GM12878 (cell line): ENCODE measurements around the gene SERTAD2. TPM values are rescaled to one million over a fixed set of nuclear protein-coding genes. Genes with fewer than 3 reads are reported as not detected.

Experiments used
- ATAC-seq: fragments of 200-7000 bp; cut with Tn5 transposase; 3 replicates; pipeline ENCODE4 v1.9.1; 2020; ENCODE audit warnings: mild to moderate bottlenecking, moderate library complexity
- BruUV-seq: library from RNA; stranded (reverse); fragments of 400-500 nt; replicated peaks from 2 replicates; lab custom pipeline; 2021; lab: Mats Ljungman, UMichigan
- CTCF ChIA-PET: fragments of 300-600 bp; sonication (Branson Sonifier 250); formaldehyde crosslinking; extraction: SDS; loops from one replicate; lab custom pipeline; 2021; ENCODE audit warnings: inconsistent platforms; lab: Yijun Ruan, JAX
- POLR2A ChIA-PET: fragments of 350-600 bp; formaldehyde crosslinking; extraction: SDS; loops from one replicate; lab custom pipeline; 2021; ENCODE audit warnings: inconsistent platforms; lab: Charles Lee
- RAD21 ChIA-PET: fragments of 300-600 bp; sonication (Branson Sonifier 250); formaldehyde crosslinking; loops from one replicate; lab custom pipeline; 2023; ENCODE audit warnings: antibody characterized with exemption; ENCODE audit not compliant: unreplicated experiment; lab: Charles Lee
- SMC1A ChIA-PET: fragments of 300-600 bp; sonication (Branson Sonifier 250); formaldehyde crosslinking; loops from one replicate; lab custom pipeline; 2023; ENCODE audit not compliant: unreplicated experiment, uncharacterized antibody; lab: Charles Lee
- DNase-seq: peaks from one replicate; pipeline ENCODE4 v3.0.0-alpha.2; 2011; ENCODE audit warnings: low read depth, low spot score
- FAIRE-seq: peaks from 3 replicates; lab custom pipeline; 2011; peaks lifted over from hg19 to GRCh38; lab: Jason Lieb, UNC
- H2AFZ ChIP-seq: 2 replicates; pipeline ENCODE4 v1.6.0; 2011; ENCODE audit warnings: low read depth, low read length, control low read depth; ENCODE audit not compliant: control insufficient read depth
- H3K27ac ChIP-seq: 2 replicates; pipeline ENCODE4 v1.5.1; 2011; ENCODE audit warnings: control low read depth; ENCODE audit not compliant: control insufficient read depth, insufficient read depth
- H3K27me3 ChIP-seq, 2 experiments: replicated peaks in 1 of 2; 2 replicates each; pipeline versions ENCODE4 v1.6.0 to v1.6.1; 2011; ENCODE audit warnings: low read length in 1 of 2; ENCODE audit not compliant: control insufficient read depth in 2 of 2, insufficient read depth in 2 of 2
- H3K36me3 ChIP-seq, 2 experiments: 2 replicates each; pipeline ENCODE4 v1.5.1; 2011; ENCODE audit warnings: low read length in 1 of 2; ENCODE audit not compliant: control insufficient read depth in 2 of 2, insufficient read depth in 2 of 2
- H3K4me1 ChIP-seq: 2 replicates; pipeline ENCODE4 v1.6.1; 2011; ENCODE audit warnings: mild to moderate bottlenecking, low read length, moderate library complexity, mixed read lengths; ENCODE audit not compliant: control insufficient read depth, insufficient read depth
- H3K4me2 ChIP-seq: 2 replicates; pipeline ENCODE4 v1.6.0; 2011; ENCODE audit warnings: control low read depth; ENCODE audit not compliant: control insufficient read depth, insufficient read depth
- H3K4me3 ChIP-seq: fragments of 200-600 bp; sonication (generic); 2 replicates; pipeline ENCODE4 v1.5.1; 2016
- H3K79me2 ChIP-seq: 2 replicates; pipeline ENCODE4 v1.6.0; 2011; ENCODE audit warnings: low read length; ENCODE audit not compliant: control insufficient read depth, insufficient read depth
- H3K9ac ChIP-seq: 2 replicates; pipeline ENCODE4 v1.8.0; 2011; ENCODE audit warnings: low read length, control low read depth, mixed read lengths; ENCODE audit not compliant: control insufficient read depth, insufficient read depth
- H3K9me3 ChIP-seq: replicated peaks from 3 replicates; pipeline ENCODE4 v1.5.1; 2011; ENCODE audit warnings: mild to moderate bottlenecking, low read length; ENCODE audit not compliant: control insufficient read depth, insufficient read depth
- H4K20me1 ChIP-seq: 2 replicates; pipeline ENCODE4 v1.6.0; 2011; ENCODE audit not compliant: control insufficient read depth, insufficient read depth
- ATF7 ChIP-seq: fragments of 450-650 bp; IDR thresholded peaks from 2 replicates; pipeline ENCODE4 v1.6.1; 2016; ENCODE audit warnings: low read depth, mild to moderate bottlenecking
- BMI1 ChIP-seq: fragments of 450-650 bp; IDR thresholded peaks from 2 replicates; pipeline ENCODE4 v1.6.1; 2016; ENCODE audit warnings: mild to moderate bottlenecking, moderate library complexity, borderline replicate concordance
- CREM ChIP-seq: IDR thresholded peaks from 2 replicates; pipeline ENCODE4 v1.6.1; 2014; ENCODE audit warnings: antibody characterized with exemption, low read depth
- E4F1 ChIP-seq: fragments of 450-650 bp; IDR thresholded peaks from 2 replicates; pipeline ENCODE4 v1.6.1; 2018; ENCODE audit warnings: borderline replicate concordance, mild to moderate bottlenecking; ENCODE audit not compliant: partially characterized antibody
- GABPA ChIP-seq: IDR thresholded peaks from 2 replicates; pipeline ENCODE4 v1.6.1; 2014; ENCODE audit warnings: antibody characterized with exemption, low read depth, mild to moderate bottlenecking, inconsistent platforms
- HDAC2 ChIP-seq: fragments of 200-600 bp; sonication (generic); IDR thresholded peaks from 2 replicates; pipeline ENCODE4 v1.6.1; 2017
- IKZF1 ChIP-seq: fragments of 450-650 bp; conservative IDR thresholded peaks from 2 replicates; pipeline ENCODE4 v1.6.1; 2017; ENCODE audit warnings: antibody characterized with exemption, mild to moderate bottlenecking
- LARP7 ChIP-seq: fragments of 450-650 bp; IDR thresholded peaks from 2 replicates; pipeline ENCODE4 v1.6.1; 2017; ENCODE audit warnings: mild to moderate bottlenecking
- MYC ChIP-seq: IDR thresholded peaks from 2 replicates; pipeline ENCODE4 v1.6.1; 2011; ENCODE audit warnings: mild to moderate bottlenecking, low read length, moderate library complexity, inconsistent platforms; ENCODE audit not compliant: insufficient read depth, insufficient replicate concordance, insufficient read length, severe bottlenecking
- RAD21 ChIP-seq: IDR thresholded peaks from 2 replicates; pipeline ENCODE4 v1.6.1; 2011; ENCODE audit warnings: mild to moderate bottlenecking, low read depth, low read length, moderate library complexity; ENCODE audit not compliant: insufficient read depth
- RAD51 ChIP-seq: fragments of 450-650 bp; IDR thresholded peaks from 2 replicates; pipeline ENCODE4 v1.6.1; 2016; ENCODE audit warnings: moderate library complexity, mild to moderate bottlenecking, inconsistent platforms
- RBBP5 ChIP-seq: fragments of 200-600 bp; sonication (generic); conservative IDR thresholded peaks from 2 replicates; pipeline ENCODE4 v1.6.1; 2016
- RUNX3 ChIP-seq: IDR thresholded peaks from 2 replicates; pipeline ENCODE4 v1.6.1; 2012; ENCODE audit warnings: low read length, inconsistent platforms
- SMC3 ChIP-seq: IDR thresholded peaks from 2 replicates; pipeline ENCODE4 v1.6.1; 2011; ENCODE audit warnings: low read length, improper control_type of control experiment, borderline replicate concordance
- ZNF24 ChIP-seq: fragments of 450-650 bp; IDR thresholded peaks from 2 replicates; pipeline ENCODE4 v1.6.1; 2017; ENCODE audit warnings: antibody characterized with exemption, mild to moderate bottlenecking
- WGBS: methylation state at CpG from one replicate; pipeline ENCODE4 v1.1.6; 2016; ENCODE audit warnings: low lambda C conversion rate; ENCODE audit not compliant: insufficient replicate concordance, insufficient coverage; ENCODE audit errors: missing lambda C conversion rate; 5-methylcytosine and 5-hydroxymethylcytosine counted together
- in situ Hi-C: fragments of 300-500 bp; cut with MboI; formaldehyde crosslinking; loops from 9 replicates; pipeline ENCODE4 v1.14.3; 2018; ENCODE audit warnings: mixed read lengths
- intact Hi-C: fragments of 100-400 bp; cut with micrococcal nuclease; formaldehyde crosslinking; loops from one replicate; pipeline ENCODE4 v1.14.2; 2022; ENCODE audit not compliant: unreplicated experiment
- polyA plus RNA-seq, 11 experiments: library from polyadenylated mRNA; depleted of rRNA in 4 of 11; unstranded in 6 of 11; stranded (reverse) in 5 of 11; fragments of >200 nt; fragmentation: Nextera tagmentation in 4 of 11; fragmentation: Illumina TruSeq in 1 of 11; extraction: Ambion mirVana in 4 of 11; extraction: Trizol in 1 of 11; gene quantifications; 1 replicate in 1 of 11; 2 replicates in 10 of 11; pipeline versions ENCODE4 v1.2.1 to v1.2.3, GENCODE V29; 2011 to 2016; ENCODE audit warnings: inconsistent platforms in 2 of 11, missing spikeins in 2 of 11, low read depth in 1 of 11
- total RNA-seq, 4 experiments: library from RNA; depleted of rRNA in 3 of 4; stranded (reverse); fragments of >200 nt in 3 of 4; fragmentation: Illumina TruSeq in 1 of 4; extraction: Trizol in 1 of 4; gene quantifications; 2 replicates each; pipeline versions ENCODE4 v1.2.1 to v1.2.3, GENCODE V29; 2013 to 2021
- TF ChIP-seq, protein P1 (sequence below), 3 experiments: IDR thresholded peaks in 2 of 3; conservative IDR thresholded peaks in 1 of 3; 2 replicates each; pipeline ENCODE4 v1.5.1; 2011; ENCODE audit warnings: low read depth in 3 of 3, low read length in 3 of 3, mild to moderate bottlenecking in 3 of 3, control low read depth in 2 of 3, moderate library complexity in 2 of 3, inconsistent platforms in 1 of 3, mixed read lengths in 1 of 3; ENCODE audit not compliant: control insufficient read depth in 2 of 3, insufficient read depth in 1 of 3; ENCODE audit errors: extremely low read depth in 1 of 3
- TF ChIP-seq, protein P2 (sequence below): IDR thresholded peaks from 2 replicates; pipeline ENCODE4 v1.6.1; 2011; ENCODE audit warnings: borderline replicate concordance, low read depth, mild to moderate bottlenecking, moderate library complexity, low read length; ENCODE audit not compliant: insufficient read depth, poor library complexity, severe bottlenecking

SERTAD2 gene
- total and polyA plus RNA-seq, 10 of the 15 experiments (the other 5 are each of a cell fraction or from before 2014, with no cell fraction given), result 7.9 to 28.7 (median 20.1) TPM

- TF ChIP-seq GABPA, result no peak
- TF ChIP-seq RBBP5, result no peak
Observed at GRCh38 chr2:64587561-64587960, 66.2 kb downstream of the SERTAD2 start (continued).

DNA sequence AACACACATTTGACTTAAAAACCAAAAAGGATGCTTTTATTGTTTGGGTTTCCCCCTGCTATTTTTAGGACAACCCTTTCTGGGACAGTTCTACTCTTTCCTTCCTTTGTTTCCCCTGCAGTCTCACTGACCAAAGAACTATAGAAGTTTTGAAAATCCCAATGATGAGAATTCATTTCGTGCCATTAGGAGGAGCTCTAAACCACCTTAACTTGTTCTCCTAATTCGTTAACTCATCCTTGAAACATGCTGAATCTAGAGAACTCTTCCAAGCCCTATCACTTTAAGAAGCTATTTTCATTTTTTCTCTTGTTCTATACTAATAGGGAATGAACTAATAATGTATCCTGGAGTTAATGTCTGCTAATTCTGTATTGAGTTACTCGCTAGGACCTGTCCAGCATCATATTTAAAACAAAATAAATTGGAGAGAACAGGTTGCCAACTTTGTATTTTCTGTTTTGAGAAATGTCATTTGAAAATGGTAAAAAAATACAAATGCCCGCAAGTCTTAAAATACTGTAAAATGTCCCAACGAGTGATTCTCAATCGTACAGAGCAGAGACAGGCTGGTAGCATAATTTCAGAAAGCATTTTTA is 66.7 kb downstream of the SERTAD2 start:
- SMC1A ChIA-PET, result interaction anchor here (0.6 to 4.5 kb wide), 47 partner anchors 9 to 446 kb away, joined by 3 to 50 read pairs (median 4); partner anchors contain the start of genes AFTPH and SERTAD2
- Histone ChIP-seq H4K20me1 (no peaks in the 10 kb centered on the region), H3K4me3 (no peak overlapping the region), H3K79me2 (peaks cover 3% of the 10 kb centered on the region), H3K36me3 (peaks cover 2 to 18% of the 10 kb centered on the region in 2 experiments), H3K9ac (no peak overlapping the region), H2AFZ (no peak overlapping the region), H3K9me3 (no peaks in the 10 kb centered on the region), H3K4me2 (no peak overlapping the region), H3K27me3 (no peaks in the 10 kb centered on the region), H3K27ac (no peak overlapping the region), H3K4me1 (peaks cover 40% of the 10 kb centered on the region)
- WGBS, result 61% methylated on average over 6 of the region's 6 CpGs
- no peak for DNase-seq
- POLR2A ChIA-PET, result interaction anchor here (0.6 to 2.0 kb wide), 8 partner anchors 28 to 275 kb away, joined by 3 to 10 read pairs (median 4); partner anchors contain the start of genes AFTPH and SERTAD2
- RAD21 ChIA-PET, result interaction anchor here (0.8 to 2.3 kb wide), 30 partner anchors 12 to 355 kb away, joined by 3 to 20 read pairs (median 4); partner anchors contain the start of genes AFTPH and SERTAD2
- no TSS peak for BruUV-seq
- CTCF ChIA-PET, result interaction anchor here (0.9 to 7.8 kb wide), 52 partner anchors 10 to 537 kb away, joined by 3 to 80 read pairs (median 6); partner anchors contain the start of gene AFTPH
- peak; percentile 30 for ATAC-seq
- intact Hi-C loops, result loop anchor here (1.0 to 2.0 kb wide), 4 partner anchors 60 to 446 kb away; no protein-coding TSS in a partner anchor
- in situ Hi-C loops, result no loop called here
- peak; percentile 87 for FAIRE-seq
- TF ChIP-seq RAD21, result peak; percentile 83
- TF ChIP-seq BMI1, result no peak
- no peak for TF ChIP-seq HDAC2
- TF ChIP-seq ATF7, result 0 out of 2 replicates have a peak, but pooled peaks have one; percentile 10
- TF ChIP-seq, protein P1, sequence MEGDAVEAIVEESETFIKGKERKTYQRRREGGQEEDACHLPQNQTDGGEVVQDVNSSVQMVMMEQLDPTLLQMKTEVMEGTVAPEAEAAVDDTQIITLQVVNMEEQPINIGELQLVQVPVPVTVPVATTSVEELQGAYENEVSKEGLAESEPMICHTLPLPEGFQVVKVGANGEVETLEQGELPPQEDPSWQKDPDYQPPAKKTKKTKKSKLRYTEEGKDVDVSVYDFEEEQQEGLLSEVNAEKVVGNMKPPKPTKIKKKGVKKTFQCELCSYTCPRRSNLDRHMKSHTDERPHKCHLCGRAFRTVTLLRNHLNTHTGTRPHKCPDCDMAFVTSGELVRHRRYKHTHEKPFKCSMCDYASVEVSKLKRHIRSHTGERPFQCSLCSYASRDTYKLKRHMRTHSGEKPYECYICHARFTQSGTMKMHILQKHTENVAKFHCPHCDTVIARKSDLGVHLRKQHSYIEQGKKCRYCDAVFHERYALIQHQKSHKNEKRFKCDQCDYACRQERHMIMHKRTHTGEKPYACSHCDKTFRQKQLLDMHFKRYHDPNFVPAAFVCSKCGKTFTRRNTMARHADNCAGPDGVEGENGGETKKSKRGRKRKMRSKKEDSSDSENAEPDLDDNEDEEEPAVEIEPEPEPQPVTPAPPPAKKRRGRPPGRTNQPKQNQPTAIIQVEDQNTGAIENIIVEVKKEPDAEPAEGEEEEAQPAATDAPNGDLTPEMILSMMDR (IDR thresholded peaks at IDR 0.05 in 2 of 3, conservative IDR thresholded peaks at IDR 0.05 in 1 of 3; ENCODE audit: control insufficient read depth in 2 of 3, extremely low read depth in 1 of 3, insufficient read depth in 1 of 3, low read depth in 3 of 3, low read length in 3 of 3), result peak; percentile 54 to 77 (median 63)
- peak; percentile 73; the same call in 1 of the 2 replicates for TF ChIP-seq SMC3
- no peak for TF ChIP-seq LARP7
- TF ChIP-seq MYC, result no peak
- TF ChIP-seq IKZF1, result no peak
- TF ChIP-seq CREM, result no peak
- TF ChIP-seq RAD51, result no peak
- no peak for TF ChIP-seq E4F1
- TF ChIP-seq, protein P2, sequence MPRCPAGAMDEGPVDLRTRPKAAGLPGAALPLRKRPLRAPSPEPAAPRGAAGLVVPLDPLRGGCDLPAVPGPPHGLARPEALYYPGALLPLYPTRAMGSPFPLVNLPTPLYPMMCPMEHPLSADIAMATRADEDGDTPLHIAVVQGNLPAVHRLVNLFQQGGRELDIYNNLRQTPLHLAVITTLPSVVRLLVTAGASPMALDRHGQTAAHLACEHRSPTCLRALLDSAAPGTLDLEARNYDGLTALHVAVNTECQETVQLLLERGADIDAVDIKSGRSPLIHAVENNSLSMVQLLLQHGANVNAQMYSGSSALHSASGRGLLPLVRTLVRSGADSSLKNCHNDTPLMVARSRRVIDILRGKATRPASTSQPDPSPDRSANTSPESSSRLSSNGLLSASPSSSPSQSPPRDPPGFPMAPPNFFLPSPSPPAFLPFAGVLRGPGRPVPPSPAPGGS, result no peak
- TF ChIP-seq RUNX3, result peak; percentile 14; the same call in 1 of the 2 replicates
- peak; percentile 66; the same call in 1 of the 2 replicates for TF ChIP-seq ZNF24
